ENCODE results near the gene ALKBH2.

Gene ALKBH2

GRCh38 chr12:109047081-109047805 is 46.0 kb downstream of the ALKBH2 start:
- no peak for DNase-seq (ENCODE audit: low read depth)
- no peak overlapping the region for H3K4me3 ChIP-seq (ENCODE audit: low read depth, low read length)

- no peak for DNase-seq (ENCODE audit: low read depth)
Measured at GRCh38 chr12:109044241-109044640, 49.0 kb downstream of the ALKBH2 start.

More at GRCh38 chr12:109044241-109044640, 49.0 kb downstream of the ALKBH2 start:
- no peak overlapping the region for H3K4me3 ChIP-seq (ENCODE audit: low read depth, low read length)

Data from skeletal muscle cell (primary cell).